Measurements from ENCODE around the gene ATF7IP2. TPM values are rescaled to one million over a fixed set of nuclear protein-coding genes. Genes with fewer than 3 reads are reported as not detected.
A peak's percentile ranks its signal among the peaks of the same experiment; 100 is the strongest.
"Not testable (repeated sequence)": the region's sequence is repeated elsewhere in the genome, so short reads cannot be mapped to it uniquely, and the experiment has no call there.

ATF7IP2 gene
- total RNA-seq, 3 donors from 2014 or later: 5.0 to 14.5 (median 11.0) TPM

GRCh38 chr16:10504404-10504885 lies 118.6 kb downstream of the ATF7IP2 start:
- intact Hi-C loops (cut with DNase I, micrococcal nuclease): no loop called here
- H3K4me3 ChIP-seq: no peak overlapping the region
- no peaks in the 10 kb centered on the region for H3K4me1 ChIP-seq (ENCODE audit: low read depth)
- no peak for DNase-seq
- no peak for TF ChIP-seq CTCF (IDR thresholded peaks at IDR 0.05)
- peak; percentile 79 for ATAC-seq
- H3K9me3 ChIP-seq: no peaks in the 10 kb centered on the region
- no peaks in the 10 kb centered on the region for H3K36me3 ChIP-seq (ENCODE audit: low read depth)

GRCh38 chr16:10505286-10505685 lies 119.4 kb downstream of the ATF7IP2 start:
- H3K4me1 ChIP-seq (ENCODE audit: low read depth); H3K4me3 ChIP-seq; H3K9me3 ChIP-seq; H3K36me3 ChIP-seq (ENCODE audit: low read depth); DNase-seq; intact Hi-C loops (cut with DNase I, micrococcal nuclease); ATAC-seq: not testable (repeated sequence)

GRCh38 chr16:10509534-10510025 lies 123.7 kb downstream of the ATF7IP2 start:
- H3K9me3 ChIP-seq: no peaks in the 10 kb centered on the region
- no peaks in the 10 kb centered on the region for H3K36me3 ChIP-seq (ENCODE audit: low read depth)
- intact Hi-C loops (cut with DNase I, micrococcal nuclease): loop anchor here (2.0 to 10.0 kb wide), 2 partner anchors 253 to 405 kb away; no protein-coding TSS in a partner anchor
- peak; percentile 67 for TF ChIP-seq CTCF (IDR thresholded peaks at IDR 0.05)
- no peak overlapping the region for H3K4me3 ChIP-seq
- ATAC-seq (peak; percentile 94), DNase-seq (peak in 1 of 3 donors; percentile 54)
- H3K4me1 ChIP-seq (ENCODE audit: low read depth): no peaks in the 10 kb centered on the region

DNA sequence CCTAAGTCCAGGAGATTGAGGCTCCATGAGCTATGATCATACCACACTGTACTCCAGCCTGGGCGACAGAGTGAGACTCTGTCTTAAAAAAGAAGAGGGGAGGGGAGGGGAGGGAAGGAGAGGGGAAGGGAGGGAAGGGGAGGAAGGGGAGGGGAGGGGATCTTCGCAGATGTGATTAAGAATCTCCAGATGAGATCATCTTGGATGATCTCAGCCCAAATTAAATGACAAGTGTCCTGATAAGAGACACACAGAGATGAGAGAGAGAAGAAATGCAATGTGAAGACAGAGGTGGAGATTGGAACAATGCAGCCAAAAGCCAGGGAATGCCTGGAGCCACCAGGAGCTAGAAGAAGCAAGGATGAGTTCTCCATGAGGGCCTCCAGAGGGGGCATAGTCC lies 124.4 kb downstream of the ATF7IP2 start:
- no peaks in the 10 kb centered on the region for H3K36me3 ChIP-seq (ENCODE audit: low read depth)
- H3K4me3 ChIP-seq: no peak overlapping the region
- intact Hi-C loops (cut with DNase I, micrococcal nuclease): loop anchor here in 1 of 2 donors (10.0 kb wide), 1 partner anchor 405 kb away; no protein-coding TSS in a partner anchor
- DNase-seq (no peak), ATAC-seq (no peak)
- no peak for TF ChIP-seq CTCF (IDR thresholded peaks at IDR 0.05)
- H3K9me3 ChIP-seq: no peaks in the 10 kb centered on the region
- no peaks in the 10 kb centered on the region for H3K4me1 ChIP-seq (ENCODE audit: low read depth)

- no peak for ATAC-seq
These were observed 126.0 kb downstream of the ATF7IP2 start for GRCh38 chr16:10511829-10512228.

More at GRCh38 chr16:10511829-10512228, 126.0 kb downstream of the ATF7IP2 start:
- intact Hi-C loops (cut with DNase I, micrococcal nuclease): loop anchor here in 1 of 2 donors (10.0 kb wide), 1 partner anchor 403 kb away; no protein-coding TSS in a partner anchor
- DNase-seq: no peak
- no peaks in the 10 kb centered on the region for H3K36me3 ChIP-seq (ENCODE audit: low read depth)
- H3K9me3 ChIP-seq: no peaks in the 10 kb centered on the region
- no peaks in the 10 kb centered on the region for H3K4me1 ChIP-seq (ENCODE audit: low read depth)
- no peak for TF ChIP-seq CTCF (IDR thresholded peaks at IDR 0.05)
- no peak overlapping the region for H3K4me3 ChIP-seq

Data from mucosa of descending colon (tissue), 3 donors.